ENCODE measurements around the gene TPR. TPM values are rescaled to one million over a fixed set of nuclear protein-coding genes. Genes with fewer than 3 reads are reported as not detected.

TPR gene
- polyA plus RNA-seq, 1 of the 3 experiments (the other 2 are of a cell fraction) = 37.5 TPM

- WGBS (ENCODE audit: low lambda C conversion rate) = 100% methylated on average over 2 of the region's 3 CpGs
- no peak overlapping the region for H3K27ac ChIP-seq (ENCODE audit: low read depth in 2 of 2, low read length in 1 of 2)
- DNase-seq = no peak
- no peaks in the 10 kb centered on the region for H4K20me1 ChIP-seq (ENCODE audit: insufficient read depth)
- H3K4me2 ChIP-seq = no peak overlapping the region
- no peak overlapping the region for H2AFZ ChIP-seq (ENCODE audit: low read depth)
- TF ChIP-seq JUND (IDR thresholded peaks at IDR 0.05) (no peak), NRF1 (IDR thresholded peaks at IDR 0.05; ENCODE audit: low read depth, low read length) (no peak), MXI1 (IDR thresholded peaks at IDR 0.05; ENCODE audit: low read depth, low read length) (no peak), CTCF (IDR thresholded peaks at IDR 0.05) (no peak), EP300 (IDR thresholded peaks at IDR 0.05; ENCODE audit: borderline replicate concordance in 1 of 2, low read depth in 1 of 2, low read length in 1 of 2) (no peak), YY1 (IDR thresholded peaks at IDR 0.05; ENCODE audit: low read depth) (no peak)
- TF ChIP-seq, protein P1, sequence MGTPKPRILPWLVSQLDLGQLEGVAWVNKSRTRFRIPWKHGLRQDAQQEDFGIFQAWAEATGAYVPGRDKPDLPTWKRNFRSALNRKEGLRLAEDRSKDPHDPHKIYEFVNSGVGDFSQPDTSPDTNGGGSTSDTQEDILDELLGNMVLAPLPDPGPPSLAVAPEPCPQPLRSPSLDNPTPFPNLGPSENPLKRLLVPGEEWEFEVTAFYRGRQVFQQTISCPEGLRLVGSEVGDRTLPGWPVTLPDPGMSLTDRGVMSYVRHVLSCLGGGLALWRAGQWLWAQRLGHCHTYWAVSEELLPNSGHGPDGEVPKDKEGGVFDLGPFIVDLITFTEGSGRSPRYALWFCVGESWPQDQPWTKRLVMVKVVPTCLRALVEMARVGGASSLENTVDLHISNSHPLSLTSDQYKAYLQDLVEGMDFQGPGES (IDR thresholded peaks at IDR 0.05; ENCODE audit: low read depth, low read length) = no peak
- TF ChIP-seq, protein P2, sequence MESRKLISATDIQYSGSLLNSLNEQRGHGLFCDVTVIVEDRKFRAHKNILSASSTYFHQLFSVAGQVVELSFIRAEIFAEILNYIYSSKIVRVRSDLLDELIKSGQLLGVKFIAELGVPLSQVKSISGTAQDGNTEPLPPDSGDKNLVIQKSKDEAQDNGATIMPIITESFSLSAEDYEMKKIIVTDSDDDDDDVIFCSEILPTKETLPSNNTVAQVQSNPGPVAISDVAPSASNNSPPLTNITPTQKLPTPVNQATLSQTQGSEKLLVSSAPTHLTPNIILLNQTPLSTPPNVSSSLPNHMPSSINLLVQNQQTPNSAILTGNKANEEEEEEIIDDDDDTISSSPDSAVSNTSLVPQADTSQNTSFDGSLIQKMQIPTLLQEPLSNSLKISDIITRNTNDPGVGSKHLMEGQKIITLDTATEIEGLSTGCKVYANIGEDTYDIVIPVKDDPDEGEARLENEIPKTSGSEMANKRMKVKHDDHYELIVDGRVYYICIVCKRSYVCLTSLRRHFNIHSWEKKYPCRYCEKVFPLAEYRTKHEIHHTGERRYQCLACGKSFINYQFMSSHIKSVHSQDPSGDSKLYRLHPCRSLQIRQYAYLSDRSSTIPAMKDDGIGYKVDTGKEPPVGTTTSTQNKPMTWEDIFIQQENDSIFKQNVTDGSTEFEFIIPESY (IDR thresholded peaks at IDR 0.05; ENCODE audit: borderline replicate concordance, low read depth) = no peak
- H3K9me2 ChIP-seq = no peaks in the 10 kb centered on the region
- H3K4me1 ChIP-seq (ENCODE audit: control insufficient read depth in 1 of 2, insufficient read depth in 2 of 2, low read depth in 1 of 2, low read length in 1 of 2) = no peaks in the 10 kb centered on the region
- H3K36me3 ChIP-seq (replicated peaks in 1 of 2; ENCODE audit: control insufficient read depth in 1 of 2, insufficient read depth in 2 of 2, low read length in 1 of 2) = peaks cover 1 to 8% of the 10 kb centered on the region in 2 experiments
- peaks cover 7% of the 10 kb centered on the region for H3F3A ChIP-seq (replicated peaks; ENCODE audit: insufficient read depth)
- no peaks in the 10 kb centered on the region for H3K79me2 ChIP-seq (ENCODE audit: insufficient read depth)
- ChIA-PET POLR2A (no interaction called here), CTCF (no interaction called here)
- no peaks in the 10 kb centered on the region for H3K27me3 ChIP-seq (ENCODE audit: insufficient read depth)
- no peaks in the 10 kb centered on the region for H3K9me3 ChIP-seq
- H3K9ac ChIP-seq = no peak overlapping the region
- H3K4me3 ChIP-seq (ENCODE audit: low read depth in 2 of 2, low read length in 1 of 2) = no peak overlapping the region
These were observed 68.5 kb downstream of the TPR start for GRCh38 chr1:186306533-186306932.

DNA sequence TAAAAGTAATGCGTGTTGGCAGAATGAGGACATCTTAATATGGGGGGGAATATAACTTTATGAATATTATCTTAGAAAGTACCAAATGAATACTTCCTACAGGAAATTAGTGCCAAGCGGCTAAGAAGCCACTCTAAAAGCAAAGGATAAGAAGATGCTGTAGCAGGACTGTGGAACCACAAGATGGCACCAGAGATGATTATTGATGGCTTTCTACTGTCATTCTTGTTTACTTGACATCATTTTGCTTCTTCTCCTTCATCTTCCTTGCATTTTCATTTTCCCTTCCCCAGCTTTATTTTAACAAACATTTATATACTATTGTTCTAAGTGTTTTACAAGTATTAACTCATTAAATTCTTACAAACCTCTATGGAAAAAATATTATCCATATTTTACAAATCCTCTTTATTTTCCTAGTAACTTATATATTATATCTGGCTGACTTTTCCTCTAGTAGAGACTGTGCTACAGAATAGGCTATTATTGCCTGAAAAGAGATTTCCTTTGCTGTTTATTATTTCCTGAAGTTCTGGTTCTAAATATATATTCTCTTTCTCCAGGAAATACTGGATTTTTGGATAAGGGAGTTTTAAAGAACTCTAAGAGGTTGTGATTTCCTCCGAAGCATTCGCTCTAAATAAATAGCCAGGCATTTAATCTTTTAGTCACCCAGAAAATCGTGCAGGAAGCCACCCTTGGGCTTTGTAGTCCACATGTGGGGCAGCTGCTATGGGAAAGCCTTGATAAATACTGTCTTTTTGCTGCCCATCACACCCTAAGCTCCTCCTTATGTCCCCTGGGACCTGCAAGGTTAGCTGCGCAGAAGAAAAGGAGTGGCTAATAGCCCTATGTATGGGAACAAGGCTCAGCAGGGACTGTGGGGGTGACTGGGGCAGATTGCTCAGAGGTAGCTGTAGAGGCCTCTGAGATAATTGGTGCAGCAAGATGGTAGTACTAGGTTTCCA, 69.8 kb downstream of the TPR start:
- Histone ChIP-seq H3K9me3 (no peaks in the 10 kb centered on the region), H3K9me2 (no peaks in the 10 kb centered on the region), H2AFZ (ENCODE audit: low read depth) (no peak overlapping the region), H4K20me1 (ENCODE audit: insufficient read depth) (no peaks in the 10 kb centered on the region), H3K4me3 (ENCODE audit: low read depth in 2 of 2, low read length in 1 of 2) (no peak overlapping the region), H3K79me2 (ENCODE audit: insufficient read depth) (no peaks in the 10 kb centered on the region), H3K36me3 (replicated peaks in 1 of 2; ENCODE audit: control insufficient read depth in 1 of 2, insufficient read depth in 2 of 2, low read length in 1 of 2) (no peaks in the 10 kb centered on the region), H3K27ac (ENCODE audit: low read depth in 2 of 2, low read length in 1 of 2) (no peak overlapping the region), H3K9ac (no peak overlapping the region), H3F3A (replicated peaks; ENCODE audit: insufficient read depth) (peaks cover 7% of the 10 kb centered on the region), H3K27me3 (ENCODE audit: insufficient read depth) (no peaks in the 10 kb centered on the region), H3K4me1 (ENCODE audit: control insufficient read depth in 1 of 2, insufficient read depth in 2 of 2, low read depth in 1 of 2, low read length in 1 of 2) (no peaks in the 10 kb centered on the region), H3K4me2 (no peak overlapping the region)
- WGBS (ENCODE audit: low lambda C conversion rate) = 53% methylated on average over 6 of the region's 6 CpGs
- CTCF ChIA-PET = interaction anchor here (0.6 to 2.4 kb wide), 11 partner anchors 9 to 401 kb away, joined by 3 to 11 read pairs (median 3); no protein-coding TSS in a partner anchor
- DNase-seq = peak; percentile 47
- POLR2A ChIA-PET = no interaction called here
- TF ChIP-seq, protein P3, sequence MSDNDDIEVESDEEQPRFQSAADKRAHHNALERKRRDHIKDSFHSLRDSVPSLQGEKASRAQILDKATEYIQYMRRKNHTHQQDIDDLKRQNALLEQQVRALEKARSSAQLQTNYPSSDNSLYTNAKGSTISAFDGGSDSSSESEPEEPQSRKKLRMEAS (IDR thresholded peaks at IDR 0.05; ENCODE audit: low read depth) = no peak
- peak; percentile 72 for TF ChIP-seq CTCF (IDR thresholded peaks at IDR 0.05)
- peak; percentile 40 for TF ChIP-seq RAD21 (IDR thresholded peaks at IDR 0.05; ENCODE audit: low read length)
- no peak for TF ChIP-seq SIN3A (IDR thresholded peaks at IDR 0.05; ENCODE audit: borderline replicate concordance, low read depth, low read length)
- TF ChIP-seq GABPA (IDR thresholded peaks at IDR 0.05; ENCODE audit: low read depth) = no peak
- TF ChIP-seq TEAD4 (IDR thresholded peaks at IDR 0.05; ENCODE audit: borderline replicate concordance, insufficient read depth) = no peak
- no peak for TF ChIP-seq YY1 (IDR thresholded peaks at IDR 0.05; ENCODE audit: low read depth)
- peak; percentile 28 for TF ChIP-seq SMC3 (IDR thresholded peaks at IDR 0.05; ENCODE audit: low read depth, low read length)
- TF ChIP-seq ELF1 (IDR thresholded peaks at IDR 0.05) = no peak
